Left lung (tissue), 10 donors: ENCODE results near the gene PHAF1. TPM values are rescaled to one million over a fixed set of nuclear protein-coding genes. Genes with fewer than 3 reads are reported as not detected.

Experiments
- ATAC-seq: fragments of 200-7000 bp; cut with Tn5 transposase; one replicate; pipeline ENCODE4 v1.9.1; 2020; ENCODE audit warnings: moderate library complexity
- DNase-seq, 4 donors: peaks; one replicate each; pipeline ENCODE4 v3.0.0-alpha.2; 2013 to 2020
- H3K27ac ChIP-seq, 2 donors: fragments of 200-600 bp; sonication (generic) in 1 of 2; one replicate each; pipeline versions ENCODE4 v1.5.0 to v1.8.0; 2020 to 2021
- H3K27me3 ChIP-seq, 2 donors: fragments of 200-600 bp; sonication (generic) in 1 of 2; one replicate each; pipeline versions ENCODE4 v1.5.0 to v1.8.0; 2020 to 2021
- H3K36me3 ChIP-seq, 2 donors: fragments of 200-600 bp; sonication (generic) in 1 of 2; one replicate each; pipeline versions ENCODE4 v1.5.0 to v1.8.0; 2020 to 2021
- H3K4me1 ChIP-seq, 2 donors: fragments of 200-600 bp; one replicate each; pipeline ENCODE4 v1.8.0; 2021
- H3K4me3 ChIP-seq, 2 donors: fragments of 200-600 bp; sonication (generic) in 1 of 2; one replicate each; pipeline versions ENCODE4 v1.5.0 to v1.8.0; 2020 to 2021; ENCODE audit warnings: mild to moderate bottlenecking in 1 of 2
- H3K9me3 ChIP-seq, 2 donors: fragments of 200-600 bp; sonication (generic) in 1 of 2; one replicate each; pipeline versions ENCODE4 v1.5.0 to v1.8.0; 2020 to 2021
- CTCF ChIP-seq, 2 donors: fragments of 200-600 bp; sonication (generic) in 1 of 2; IDR thresholded peaks; one replicate each; pipeline versions ENCODE4 v1.5.0 to v1.8.0; 2021; ENCODE audit warnings: antibody characterized with exemption in 2 of 2
- intact Hi-C, 2 donors: fragments of 100-400 bp; cut with DNase I; formaldehyde crosslinking; loops; one replicate each; pipeline versions ENCODE4 v1.11.2 to v1.14.2; 2022
- polyA plus RNA-seq, 6 donors: library from polyadenylated mRNA; unstranded; fragments of 120-200 nt; gene quantifications; one replicate each; pipeline ENCODE4 v1.2.1, GENCODE V29; 2013; ENCODE audit not compliant: insufficient read length in 6 of 6
- total RNA-seq, 2 donors: library from RNA; stranded (reverse); fragmentation: NEBNext Ultra II Directional; extraction: Animal tissue kit (Norgen Biotek cat#: 25700); gene quantifications; one replicate each; pipeline ENCODE4 v1.2.1, GENCODE V29; 2021
- donor health status: DM: no; HTN: yes; CAD: no.
- donor health status: DM: no; HTN: no; CAD: no.

The PHAF1 gene
- total and polyA plus RNA-seq, 8 donors = 12.3 to 26.5 (median 23.5) TPM

- no peaks in the 10 kb centered on the region for H3K27me3 ChIP-seq
- no peak for ATAC-seq
- H3K4me3 ChIP-seq = no peak overlapping the region
- H3K9me3 ChIP-seq = no peaks in the 10 kb centered on the region
- DNase-seq = no peak
- no peaks in the 10 kb centered on the region for H3K4me1 ChIP-seq
- peaks cover 0 to 56% of the 10 kb centered on the region in 2 donors for H3K36me3 ChIP-seq
- intact Hi-C loops = no loop called here
- TF ChIP-seq CTCF (IDR thresholded peaks at IDR 0.05) = no peak
- no peak overlapping the region for H3K27ac ChIP-seq
Observed at GRCh38 chr16:67075331-67075730, 34.4 kb upstream of the PHAF1 start.

GRCh38 chr16:67077871-67078270, 31.9 kb upstream of the PHAF1 start:
- no peak for TF ChIP-seq CTCF (IDR thresholded peaks at IDR 0.05)
- H3K27ac ChIP-seq = no peak overlapping the region
- no peaks in the 10 kb centered on the region for H3K9me3 ChIP-seq
- no peaks in the 10 kb centered on the region for H3K27me3 ChIP-seq
- DNase-seq = no peak
- H3K4me3 ChIP-seq = no peak overlapping the region
- intact Hi-C loops = no loop called here
- H3K36me3 ChIP-seq = peaks cover 0 to 39% of the 10 kb centered on the region in 2 donors
- no peaks in the 10 kb centered on the region for H3K4me1 ChIP-seq
- no peak for ATAC-seq

GRCh38 chr16:67082100-67082499, 27.6 kb upstream of the PHAF1 start:
- H3K9me3 ChIP-seq = no peaks in the 10 kb centered on the region
- H3K36me3 ChIP-seq = peaks cover 0 to 29% of the 10 kb centered on the region in 2 donors
- DNase-seq (no peak), ATAC-seq (no peak)
- intact Hi-C loops = no loop called here
- no peaks in the 10 kb centered on the region for H3K4me1 ChIP-seq
- TF ChIP-seq CTCF (IDR thresholded peaks at IDR 0.05) = no peak
- no peak overlapping the region for H3K4me3 ChIP-seq
- no peak overlapping the region for H3K27ac ChIP-seq
- no peaks in the 10 kb centered on the region for H3K27me3 ChIP-seq

GRCh38 chr16:67082891-67083290, 26.9 kb upstream of the PHAF1 start:
- H3K4me1 ChIP-seq = no peaks in the 10 kb centered on the region
- peaks cover 0 to 25% of the 10 kb centered on the region in 2 donors for H3K36me3 ChIP-seq
- H3K9me3 ChIP-seq = no peaks in the 10 kb centered on the region
- no peak for TF ChIP-seq CTCF (IDR thresholded peaks at IDR 0.05)
- intact Hi-C loops = no loop called here
- H3K4me3 ChIP-seq = no peak overlapping the region
- H3K27ac ChIP-seq = no peak overlapping the region
- H3K27me3 ChIP-seq = no peaks in the 10 kb centered on the region
- ATAC-seq (no peak), DNase-seq (no peak)

- peak; percentile 73 for ATAC-seq
- DNase-seq = peak in 1 of 4 donors; percentile 48
Observed at GRCh38 chr16:67084345-67085028, 25.3 kb upstream of the PHAF1 start.

More at GRCh38 chr16:67084345-67085028, 25.3 kb upstream of the PHAF1 start:
- no peak for TF ChIP-seq CTCF (IDR thresholded peaks at IDR 0.05)
- H3K9me3 ChIP-seq = no peaks in the 10 kb centered on the region
- H3K27ac ChIP-seq = no peak overlapping the region
- peaks cover 0 to 16% of the 10 kb centered on the region in 2 donors for H3K36me3 ChIP-seq
- intact Hi-C loops = no loop called here
- no peaks in the 10 kb centered on the region for H3K4me1 ChIP-seq
- H3K27me3 ChIP-seq = no peaks in the 10 kb centered on the region
- no peak overlapping the region for H3K4me3 ChIP-seq
